PFSK-1 (cell line): ENCODE results near the gene PIGBOS1.

ENCODE experiments used
- FOXP2 ChIP-seq: optimal IDR thresholded peaks from 2 replicates; pipeline ENCODE3; 2011; ENCODE audit warnings: borderline replicate concordance, control low read depth, inconsistent platforms; ENCODE audit not compliant: insufficient read depth; ENCODE audit errors: extremely low read length, extremely low read depth
- POLR2AphosphoS5 ChIP-seq: IDR thresholded peaks from 2 replicates; pipeline ENCODE4 v1.6.1; 2012; ENCODE audit warnings: low read depth, mild to moderate bottlenecking, control low read depth, low read length, moderate library complexity
- SIN3A ChIP-seq: IDR thresholded peaks from 2 replicates; pipeline ENCODE4 v1.6.1; 2012; ENCODE audit warnings: mild to moderate bottlenecking, low read length, moderate library complexity, borderline replicate concordance; ENCODE audit not compliant: insufficient read depth
- TAF1 ChIP-seq: IDR thresholded peaks from 2 replicates; pipeline ENCODE4 v1.6.1; 2012; ENCODE audit warnings: low read length, control low read depth, borderline replicate concordance; ENCODE audit not compliant: insufficient read depth
- TF ChIP-seq, protein P1 (sequence below), 2 experiments: IDR thresholded peaks; 2 replicates each; pipeline versions ENCODE4 v1.6.1 to v1.8.0; 2011 to 2012; ENCODE audit warnings: low read depth in 2 of 2, low read length in 2 of 2, control low read depth in 1 of 2, inconsistent platforms in 1 of 2, mild to moderate bottlenecking in 1 of 2, moderate library complexity in 1 of 2; ENCODE audit not compliant: insufficient read depth in 1 of 2

PIGBOS1 gene

GRCh38 chr15:55348281-55348778, 29.4 kb upstream of the PIGBOS1 start:
- no peak for TF ChIP-seq FOXP2

DNA sequence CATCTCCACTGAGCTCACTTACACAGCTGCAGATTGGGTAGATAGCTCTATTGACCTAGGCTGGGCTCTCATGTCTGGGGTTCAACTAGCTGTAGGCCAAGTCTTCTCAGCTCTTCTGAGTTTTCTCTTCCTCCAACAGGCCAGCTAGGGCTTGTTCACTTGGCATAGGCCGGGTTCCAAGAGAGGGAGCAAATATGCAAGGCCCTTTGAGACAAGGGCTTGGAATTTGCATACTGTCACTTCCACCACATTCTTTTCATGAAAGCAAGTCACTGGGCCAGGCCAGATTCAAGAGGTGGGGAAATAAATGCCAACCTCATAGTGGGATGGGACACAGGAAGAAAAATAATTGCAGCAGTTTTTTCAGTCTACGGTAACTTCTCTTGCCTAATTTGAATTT, 25.3 kb upstream of the PIGBOS1 start:
- no peak for TF ChIP-seq TAF1

DNA sequence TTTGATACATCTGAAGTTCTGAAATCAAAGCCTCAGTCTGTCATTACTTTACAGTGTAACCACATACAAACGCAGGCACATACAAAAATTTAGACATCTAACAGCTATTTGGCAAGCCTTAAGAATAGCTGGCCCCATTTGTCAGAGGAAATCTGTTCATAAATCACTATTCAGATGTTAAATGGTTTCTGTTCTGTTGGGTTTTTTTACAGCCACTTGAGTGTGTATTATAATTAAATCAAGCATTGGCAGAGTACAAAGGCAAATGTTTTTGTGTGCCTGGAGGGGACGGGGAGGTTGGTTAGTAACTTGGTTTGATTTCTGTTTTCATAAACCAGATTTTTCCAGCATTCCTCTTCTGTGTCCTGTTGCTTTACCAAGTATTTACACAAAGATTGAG, 24.2 kb upstream of the PIGBOS1 start:
- TF ChIP-seq SIN3A (no peak), POLR2AphosphoS5 (no peak), TAF1 (no peak), FOXP2 (no peak)
- TF ChIP-seq, protein P1, sequence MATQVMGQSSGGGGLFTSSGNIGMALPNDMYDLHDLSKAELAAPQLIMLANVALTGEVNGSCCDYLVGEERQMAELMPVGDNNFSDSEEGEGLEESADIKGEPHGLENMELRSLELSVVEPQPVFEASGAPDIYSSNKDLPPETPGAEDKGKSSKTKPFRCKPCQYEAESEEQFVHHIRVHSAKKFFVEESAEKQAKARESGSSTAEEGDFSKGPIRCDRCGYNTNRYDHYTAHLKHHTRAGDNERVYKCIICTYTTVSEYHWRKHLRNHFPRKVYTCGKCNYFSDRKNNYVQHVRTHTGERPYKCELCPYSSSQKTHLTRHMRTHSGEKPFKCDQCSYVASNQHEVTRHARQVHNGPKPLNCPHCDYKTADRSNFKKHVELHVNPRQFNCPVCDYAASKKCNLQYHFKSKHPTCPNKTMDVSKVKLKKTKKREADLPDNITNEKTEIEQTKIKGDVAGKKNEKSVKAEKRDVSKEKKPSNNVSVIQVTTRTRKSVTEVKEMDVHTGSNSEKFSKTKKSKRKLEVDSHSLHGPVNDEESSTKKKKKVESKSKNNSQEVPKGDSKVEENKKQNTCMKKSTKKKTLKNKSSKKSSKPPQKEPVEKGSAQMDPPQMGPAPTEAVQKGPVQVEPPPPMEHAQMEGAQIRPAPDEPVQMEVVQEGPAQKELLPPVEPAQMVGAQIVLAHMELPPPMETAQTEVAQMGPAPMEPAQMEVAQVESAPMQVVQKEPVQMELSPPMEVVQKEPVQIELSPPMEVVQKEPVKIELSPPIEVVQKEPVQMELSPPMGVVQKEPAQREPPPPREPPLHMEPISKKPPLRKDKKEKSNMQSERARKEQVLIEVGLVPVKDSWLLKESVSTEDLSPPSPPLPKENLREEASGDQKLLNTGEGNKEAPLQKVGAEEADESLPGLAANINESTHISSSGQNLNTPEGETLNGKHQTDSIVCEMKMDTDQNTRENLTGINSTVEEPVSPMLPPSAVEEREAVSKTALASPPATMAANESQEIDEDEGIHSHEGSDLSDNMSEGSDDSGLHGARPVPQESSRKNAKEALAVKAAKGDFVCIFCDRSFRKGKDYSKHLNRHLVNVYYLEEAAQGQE (IDR thresholded peaks at IDR 0.05; ENCODE audit: insufficient read depth in 1 of 2, low read depth in 2 of 2, low read length in 2 of 2): no peak

DNA sequence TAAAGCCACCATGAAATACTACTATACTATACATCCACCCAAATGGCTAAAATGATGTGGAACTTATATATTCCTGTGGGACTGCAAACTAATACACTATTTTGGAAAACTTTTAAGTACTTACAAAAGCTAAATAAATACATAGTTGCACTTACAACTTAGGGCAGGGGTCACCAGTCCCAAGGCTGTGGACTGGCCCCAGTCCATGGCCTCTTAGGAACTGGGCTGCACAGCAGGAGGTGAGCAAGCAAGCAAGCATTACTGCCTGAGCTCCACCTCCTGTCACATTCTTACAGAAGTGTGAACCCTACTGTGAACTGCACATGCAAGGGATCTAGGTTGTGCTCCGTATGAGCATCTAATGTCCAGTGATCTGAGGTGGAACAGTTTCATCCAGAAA, 18.2 kb upstream of the PIGBOS1 start:
- TF ChIP-seq FOXP2 (no peak), TAF1 (no peak), POLR2AphosphoS5 (no peak), SIN3A (no peak)
- TF ChIP-seq, protein P1 (IDR thresholded peaks at IDR 0.05; ENCODE audit: insufficient read depth in 1 of 2, low read depth in 2 of 2, low read length in 2 of 2): no peak

DNA sequence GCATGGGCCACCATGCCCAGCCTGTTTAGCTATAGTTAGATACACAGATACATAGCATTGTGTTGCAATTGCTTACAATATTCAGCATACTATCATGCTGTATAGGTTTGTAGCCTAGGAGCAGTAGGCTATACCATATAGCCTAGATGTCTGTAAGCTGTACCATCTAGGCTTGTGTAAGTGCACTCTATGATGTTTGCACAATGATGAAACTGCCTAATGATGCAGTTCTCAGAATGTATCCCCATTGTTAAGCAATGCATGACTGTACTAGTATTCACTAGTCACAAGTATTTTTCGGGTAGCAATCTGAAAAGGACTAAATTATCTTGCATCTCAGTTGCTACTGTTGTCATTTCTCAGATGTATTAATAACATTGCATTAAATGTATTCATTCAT, 16.1 kb upstream of the PIGBOS1 start:
- TF ChIP-seq FOXP2 (no peak), SIN3A (no peak), POLR2AphosphoS5 (no peak), TAF1 (no peak)
- TF ChIP-seq, protein P1 (IDR thresholded peaks at IDR 0.05; ENCODE audit: insufficient read depth in 1 of 2, low read depth in 2 of 2, low read length in 2 of 2): no peak

DNA sequence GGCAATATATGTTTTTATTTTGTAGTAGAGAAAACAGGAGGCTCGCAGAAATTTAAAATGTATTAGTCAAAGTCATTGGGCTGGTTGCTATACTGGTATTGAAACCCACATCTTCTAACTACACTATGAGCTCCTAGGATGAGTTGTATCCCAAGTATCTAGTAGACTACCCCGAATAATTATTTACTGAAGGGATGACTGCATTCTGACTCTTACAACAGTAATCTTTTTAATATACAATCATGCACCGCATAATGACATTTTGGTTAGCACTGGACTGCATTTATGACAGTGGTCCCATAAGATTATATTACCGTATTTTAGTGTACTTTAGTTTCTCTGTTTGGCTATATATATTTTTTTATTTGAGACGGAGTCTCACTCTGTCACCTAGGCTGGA, 15.4 kb upstream of the PIGBOS1 start:
- TF ChIP-seq FOXP2: no peak
- TF ChIP-seq POLR2AphosphoS5: no peak
- TF ChIP-seq TAF1: no peak
- no peak for TF ChIP-seq SIN3A
- TF ChIP-seq, protein P1 (IDR thresholded peaks at IDR 0.05; ENCODE audit: insufficient read depth in 1 of 2, low read depth in 2 of 2, low read length in 2 of 2): no peak
